DMS153 treated with DMSO at 0.1 percent for 48 hours (cell line): ENCODE measurements around the gene EZH1.

Source experiments
- DNase-seq: peaks from one replicate; lab custom pipeline; 2025; ENCODE audit not compliant: unreplicated experiment; lab: John Stamatoyannopoulos, UW

The EZH1 gene

DNA sequence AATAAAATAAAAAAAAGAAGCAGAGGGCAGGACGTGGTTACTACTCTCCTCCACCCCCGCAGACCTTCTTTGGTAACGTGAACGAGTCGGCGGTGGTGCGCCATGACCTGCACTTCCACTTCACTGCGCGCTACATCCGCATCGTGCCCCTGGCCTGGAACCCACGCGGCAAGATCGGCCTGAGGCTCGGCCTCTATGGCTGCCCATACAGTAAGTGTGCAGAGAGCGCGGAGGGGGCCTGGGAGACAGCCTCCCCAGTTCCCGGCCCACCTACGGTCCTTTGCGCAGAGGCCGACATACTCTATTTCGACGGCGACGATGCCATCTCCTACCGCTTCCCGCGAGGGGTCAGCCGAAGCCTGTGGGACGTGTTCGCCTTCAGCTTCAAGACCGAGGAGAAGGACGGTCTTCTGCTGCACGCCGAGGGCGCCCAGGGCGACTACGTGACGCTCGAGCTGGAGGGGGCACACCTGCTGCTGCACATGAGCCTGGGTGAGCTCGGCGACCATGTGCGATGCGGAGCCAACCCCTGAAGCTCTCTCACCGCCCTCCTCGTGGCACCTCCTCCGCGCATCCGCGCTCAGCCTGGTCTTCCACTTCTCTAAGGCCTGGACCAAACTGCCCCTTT lies 59.8 kb downstream of the EZH1 start:
- DNase-seq: no peak

DNA sequence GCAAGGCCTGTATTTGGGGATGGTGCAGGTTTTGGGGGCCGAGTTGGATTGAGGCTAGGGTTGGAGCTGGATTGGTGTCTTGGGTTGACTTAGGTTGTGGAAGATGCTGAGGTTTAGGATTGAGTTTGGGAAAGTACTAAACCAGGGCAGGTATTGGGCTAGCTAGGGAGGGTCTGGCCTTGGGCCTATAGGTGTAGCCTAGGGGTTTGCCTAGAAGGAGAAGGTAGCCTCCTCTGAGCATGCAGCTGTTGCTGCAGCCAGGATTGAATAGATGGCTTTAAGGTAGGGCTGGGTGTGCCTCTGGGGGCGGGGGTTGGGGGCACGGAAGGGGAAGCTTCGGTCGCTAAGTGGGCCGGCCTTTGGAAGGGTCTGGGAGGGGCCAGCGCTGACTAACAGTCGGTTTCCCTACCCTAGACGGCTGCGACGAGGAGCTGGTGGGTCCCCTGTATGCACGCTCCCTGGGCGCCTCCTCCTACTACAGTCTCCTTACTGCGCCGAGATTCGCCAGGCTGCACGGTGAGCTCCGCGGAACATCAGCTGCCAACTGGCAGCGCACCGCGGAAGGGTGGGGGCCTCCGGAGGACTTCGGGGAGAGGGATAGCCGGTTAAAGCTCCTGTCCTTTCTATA lies 61.3 kb downstream of the EZH1 start:
- no peak for DNase-seq

DNA sequence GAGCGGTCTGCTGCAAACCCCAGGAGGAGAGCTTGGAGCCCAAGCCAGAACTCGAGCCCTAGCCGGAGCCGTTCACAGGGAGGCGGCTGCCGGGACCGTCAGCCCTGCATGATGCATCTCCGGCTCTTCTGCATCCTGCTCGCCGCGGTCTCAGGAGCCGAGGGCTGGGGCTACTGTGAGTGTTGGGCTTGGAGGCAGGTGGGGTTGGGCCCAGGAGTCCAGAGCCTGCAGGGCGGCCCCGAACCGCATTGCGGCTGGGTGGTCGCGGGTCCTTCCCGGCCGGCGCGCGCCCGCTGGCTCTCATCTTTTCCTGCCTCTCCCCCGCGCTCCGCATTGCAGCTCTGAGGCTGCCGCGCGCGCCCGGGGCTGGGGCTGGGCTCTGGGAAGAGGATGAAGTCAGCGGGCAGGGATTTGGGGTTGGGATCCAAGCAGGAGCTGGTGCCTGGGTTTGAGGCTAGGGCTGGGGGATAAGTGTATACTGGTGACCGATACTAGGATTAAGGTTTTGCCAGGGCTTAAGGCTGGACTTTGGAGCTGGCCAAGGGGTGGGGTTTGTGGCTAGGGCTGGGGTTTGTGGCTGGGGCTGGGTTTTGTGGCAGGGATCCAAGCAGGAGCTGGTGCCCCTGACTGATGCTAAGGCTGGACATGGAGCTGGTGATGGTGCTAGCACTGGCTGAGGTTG lies 62.0 kb downstream of the EZH1 start:
- peak; percentile 50 for DNase-seq

GRCh38 chr17:42681976-42682721 lies 62.7 kb downstream of the EZH1 start, which contains the start of gene CNTNAP1:
CNTNAP1 (plus strand) TSS chr17:42682531; CDS start chr17:42682830, 299 bp downstream.
- DNase-seq: peak; percentile 50

- peak; percentile 26 for DNase-seq
These were observed 64.5 kb downstream of the EZH1 start for GRCh38 chr17:42680331-42680808.

GRCh38 chr17:42679492-42680330 lies 65.1 kb downstream of the EZH1 start:
- peak; percentile 76 for DNase-seq

- peak; percentile 50 for DNase-seq
These were observed 65.8 kb downstream of the EZH1 start for GRCh38 chr17:42678951-42679491.

GRCh38 chr17:42677921-42678781 lies 66.7 kb downstream of the EZH1 start:
- peak; percentile 82 for DNase-seq

- DNase-seq: peak; percentile 98
These were observed 67.6 kb downstream of the EZH1 start for GRCh38 chr17:42677012-42677857.

DNA sequence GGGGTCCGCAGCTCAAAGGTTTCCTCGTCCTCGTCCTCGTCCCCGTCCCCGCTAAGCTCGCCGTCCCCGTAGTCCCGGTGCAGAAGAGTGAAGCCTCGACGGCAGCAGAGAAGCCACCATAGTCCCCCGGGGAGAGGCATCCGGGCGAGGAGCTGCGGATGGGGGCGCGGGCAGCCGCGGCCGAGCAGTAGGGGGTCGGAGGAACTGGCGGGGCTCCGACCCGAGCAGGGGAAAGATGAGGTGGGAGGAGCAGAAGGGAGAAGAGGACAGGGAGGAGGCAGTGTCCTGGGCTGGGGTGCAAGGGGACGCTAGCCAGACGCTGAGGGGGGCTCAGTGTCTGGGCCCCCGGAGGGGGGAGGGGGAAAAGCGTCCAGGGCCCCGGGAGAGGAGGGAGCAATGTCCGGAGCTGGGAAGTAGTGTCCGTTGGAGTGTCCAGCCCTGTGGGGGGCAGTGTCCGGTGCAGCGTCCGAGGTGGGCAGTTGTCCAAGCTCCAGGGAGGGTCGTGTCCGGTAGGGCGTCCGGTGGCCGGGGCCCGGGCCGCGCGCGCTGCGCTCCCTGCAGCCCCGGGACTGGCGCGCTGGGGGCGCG lies 68.3 kb downstream of the EZH1 start, which contains the start of gene PLEKHH3:
Gene PLEKHH3 (minus strand): TSS at position 571 of the 588 bp plus-strand sequence. CDS start 431 bp downstream, at position 140.
- DNase-seq: no peak

DNA sequence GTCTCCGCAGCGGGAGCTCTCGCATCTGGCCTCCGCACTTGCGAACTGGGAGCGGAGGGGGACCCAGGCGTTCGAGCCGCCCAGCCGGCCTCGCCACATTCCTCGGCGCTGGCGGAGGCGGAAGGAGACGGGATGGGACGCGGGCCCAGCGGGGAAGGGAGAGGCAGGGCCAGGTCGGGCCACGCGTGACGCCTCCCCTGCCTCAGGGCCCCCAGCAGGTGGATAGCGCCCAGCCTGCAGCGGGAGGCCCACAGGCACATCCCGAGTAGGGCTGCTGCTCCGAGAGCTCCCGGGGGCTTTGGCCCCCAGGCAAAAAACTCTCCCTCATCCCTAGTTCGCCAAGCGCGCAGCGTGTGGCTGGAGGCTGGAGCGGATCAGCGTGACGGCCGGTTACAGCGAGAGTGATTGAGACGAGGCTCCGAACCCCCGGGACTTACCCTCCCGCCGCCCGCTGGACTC lies 68.8 kb downstream of the EZH1 start:
- no peak for DNase-seq

DNA sequence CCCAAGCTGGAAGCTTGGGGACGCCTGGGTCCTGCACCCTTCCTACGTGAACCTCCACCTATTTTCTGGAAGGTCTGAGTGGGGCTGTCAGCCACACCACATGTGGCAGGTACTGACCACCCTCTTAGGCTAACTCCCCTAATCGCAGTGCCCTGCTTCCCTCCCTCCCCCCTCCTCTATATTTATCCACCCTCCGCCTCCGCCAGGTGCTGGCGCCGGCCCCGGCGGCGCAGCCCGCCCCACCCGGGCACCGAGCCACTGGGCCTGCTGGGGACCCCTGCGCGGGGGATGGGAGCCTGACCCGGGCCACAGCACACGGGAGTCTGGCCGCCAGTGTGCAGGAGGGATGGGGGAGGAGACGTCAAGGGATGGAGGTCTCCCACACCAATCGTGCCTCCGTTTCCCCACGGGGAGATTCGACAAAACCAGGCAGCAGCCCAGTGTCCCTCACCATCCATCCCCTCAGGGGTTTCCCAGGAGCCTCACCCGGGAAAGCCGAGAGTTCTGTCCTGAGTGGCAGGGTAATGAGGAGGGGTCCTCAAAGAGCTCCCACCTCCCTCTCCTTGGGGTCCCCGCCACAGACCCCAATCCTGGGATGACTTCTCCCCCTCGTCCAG lies 69.4 kb downstream of the EZH1 start:
- no peak for DNase-seq

GRCh38 chr17:42674755-42675347 lies 70.0 kb downstream of the EZH1 start:
- DNase-seq: peak; percentile 8

DNA sequence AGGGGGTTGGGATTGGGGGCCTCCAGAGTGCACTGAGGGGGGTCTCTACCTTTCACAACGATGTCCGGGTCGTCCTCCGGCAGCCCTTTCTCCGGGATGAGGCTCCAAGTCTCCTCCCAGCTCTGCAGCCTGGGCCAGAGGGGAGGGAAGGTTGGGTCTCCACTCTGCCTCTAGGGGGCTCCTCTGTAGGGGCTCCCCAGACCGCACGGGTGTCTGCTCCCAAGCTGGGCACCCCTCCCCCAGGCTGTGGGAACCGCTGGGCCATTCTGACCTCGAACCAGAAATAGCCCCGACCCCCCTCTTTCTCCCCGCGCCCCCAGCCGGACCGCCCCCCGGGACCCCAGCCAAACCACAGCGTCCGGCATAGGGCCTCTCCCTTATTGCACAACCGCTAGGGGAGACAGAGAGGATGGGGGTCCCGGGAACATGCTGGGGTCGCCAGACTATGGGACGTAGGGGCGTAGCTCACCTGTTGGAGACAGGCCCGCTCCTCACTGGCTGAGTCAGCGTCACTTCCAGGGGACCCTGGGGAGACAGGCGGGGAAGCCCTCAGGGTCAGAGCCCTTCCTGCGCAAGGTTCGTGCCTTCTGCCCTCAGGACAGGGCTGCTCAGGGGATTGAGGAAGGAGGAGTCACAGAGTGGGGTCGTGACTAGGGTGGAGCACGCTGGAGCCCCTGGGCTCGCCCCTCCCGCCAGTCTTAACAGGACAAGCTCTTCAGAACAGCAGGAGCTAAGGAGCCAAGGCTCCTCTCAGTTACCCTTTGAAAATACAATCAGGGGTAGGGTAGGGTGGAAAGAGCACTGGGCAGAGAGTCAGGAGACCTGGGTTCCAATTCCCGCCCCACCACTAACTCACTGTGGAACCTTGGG lies 70.7 kb downstream of the EZH1 start:
- DNase-seq: no peak

DNA sequence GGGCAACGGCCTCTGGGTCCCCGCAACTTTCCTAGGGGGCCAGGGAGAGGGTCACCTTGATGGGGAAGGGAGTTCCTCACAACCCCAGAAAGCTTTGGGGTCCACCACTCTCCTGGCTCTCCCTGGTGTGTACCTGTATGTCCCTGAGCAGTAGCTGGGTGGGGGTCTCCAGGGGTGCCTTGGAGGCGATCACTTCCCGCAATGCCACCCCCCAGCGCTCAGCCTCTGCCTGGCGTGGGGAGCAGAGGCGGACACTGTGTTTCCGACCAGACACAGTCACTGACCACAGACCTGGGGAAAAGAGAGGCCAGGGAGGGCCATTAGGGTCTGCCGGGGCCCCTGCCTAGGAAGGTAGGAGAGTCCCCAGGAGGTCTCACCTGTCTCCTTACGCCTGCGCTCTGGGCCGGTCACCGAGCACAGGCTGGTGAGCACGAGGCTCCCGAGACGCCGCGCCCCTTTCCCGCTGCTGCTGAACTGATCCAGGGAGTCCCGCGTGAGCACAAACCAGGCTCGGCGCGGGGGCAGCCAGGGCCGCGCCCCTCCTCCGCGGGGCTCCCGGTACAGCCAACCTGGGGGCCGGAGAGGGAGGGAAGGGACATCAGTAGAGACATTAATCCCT lies 71.5 kb downstream of the EZH1 start:
- no peak for DNase-seq
